ENCODE results near the gene CACNG6.

CACNG6 gene

DNA sequence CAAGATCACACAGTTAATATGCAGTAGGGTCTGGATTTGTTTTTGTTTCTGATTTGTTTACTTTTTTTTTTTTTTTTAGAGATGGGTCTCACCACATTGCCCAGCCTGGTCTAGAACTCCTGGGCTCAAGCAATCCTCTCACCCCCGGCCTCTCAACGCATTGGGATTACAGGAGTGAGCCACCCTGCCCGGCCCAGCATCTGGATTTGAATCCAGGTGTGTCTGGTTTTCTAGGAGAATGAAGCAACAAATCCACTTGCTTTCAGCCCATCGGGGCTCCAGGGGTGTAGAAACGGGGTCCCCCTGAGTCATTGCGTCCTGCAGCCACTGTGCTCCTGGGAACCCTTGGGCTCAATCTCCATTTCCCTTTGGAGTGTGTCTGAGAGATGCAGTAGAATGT, 22.1 kb upstream of the CACNG6 start:
- no peak for DNase-seq

DNA sequence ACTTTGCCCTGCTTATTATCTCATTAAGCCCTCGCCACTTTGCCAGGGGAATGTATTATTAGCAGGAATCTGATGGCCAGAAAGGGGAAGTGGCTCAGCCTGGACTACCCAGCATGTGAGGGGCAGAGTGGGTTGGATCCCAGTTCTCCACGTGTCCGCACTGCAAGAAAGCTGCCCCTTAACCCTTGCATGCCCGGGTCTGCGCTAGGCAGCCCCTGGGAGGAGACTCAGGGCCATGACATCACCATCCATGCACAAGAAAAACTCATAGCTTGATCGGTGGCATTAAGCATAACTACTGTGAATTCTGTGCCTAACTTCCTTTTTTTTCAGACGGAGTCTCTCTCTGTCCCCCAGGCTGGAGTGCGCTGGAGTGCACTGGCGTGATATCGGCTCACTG, 19.8 kb upstream of the CACNG6 start:
- no peak for DNase-seq

DNA sequence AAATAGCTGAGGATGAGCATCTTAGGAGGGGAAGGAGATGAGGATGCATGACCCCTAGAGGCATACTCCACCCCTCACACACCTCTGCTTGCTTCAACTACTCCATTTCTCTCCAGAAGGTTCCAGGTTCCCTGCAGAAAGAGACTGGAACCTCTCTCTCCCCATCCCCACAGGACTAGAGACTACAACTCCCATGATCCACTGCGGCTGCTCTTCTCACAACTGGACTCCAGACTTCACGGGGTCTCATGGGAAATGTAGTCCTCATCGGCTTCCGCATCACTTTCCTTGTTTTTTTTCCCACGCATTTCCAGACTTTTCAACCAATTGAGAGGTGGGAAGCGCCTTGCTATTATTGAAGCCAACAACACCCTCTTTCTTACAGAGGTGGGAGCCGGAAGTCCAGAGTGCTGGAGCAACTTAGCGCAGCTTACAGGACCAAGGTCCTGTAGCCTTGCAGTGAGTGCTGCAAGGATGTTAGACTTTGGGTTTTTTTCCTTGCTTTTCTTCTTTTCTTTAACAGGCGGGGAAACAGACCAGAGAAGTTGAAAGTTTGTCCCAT, 13.9 kb upstream of the CACNG6 start:
- DNase-seq = peak; percentile 84

DNA sequence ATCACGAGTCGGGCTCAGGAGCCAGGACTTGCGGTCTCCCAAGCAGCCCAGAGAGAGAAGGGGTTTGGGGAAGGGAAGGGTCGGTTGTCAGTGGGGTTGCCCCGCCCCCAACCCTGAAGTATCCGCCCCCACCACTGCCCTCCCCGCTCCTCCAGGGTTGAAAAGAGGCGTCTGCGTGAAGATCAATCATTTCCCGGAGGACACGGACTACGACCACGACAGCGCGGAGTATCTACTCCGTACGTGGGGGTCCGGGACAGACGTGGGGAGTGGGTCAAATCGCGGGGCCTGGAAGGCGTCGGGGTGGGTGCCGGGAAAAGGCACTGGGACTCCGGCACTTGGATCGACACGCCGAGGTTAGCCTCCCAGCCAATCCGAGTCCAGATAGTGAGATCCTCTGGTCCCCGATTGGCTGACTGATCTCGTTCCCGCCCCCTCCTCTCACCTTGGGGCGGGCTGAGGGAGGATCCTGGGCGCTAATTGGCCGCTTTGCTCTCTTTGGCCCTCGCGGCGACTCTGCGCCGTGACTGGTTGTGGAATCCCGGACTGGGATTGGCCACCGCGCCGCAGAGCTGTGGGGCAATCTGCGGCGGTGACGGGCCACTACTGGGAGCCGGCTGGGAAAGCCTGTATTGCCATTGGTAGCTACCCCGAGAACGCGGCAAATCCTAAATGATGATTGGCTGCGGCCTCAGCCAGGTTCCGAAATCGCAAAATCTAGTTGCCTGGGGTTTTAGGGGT, 13.3 kb upstream of the CACNG6 start:
- DNase-seq = peak; percentile 72

- no peak for DNase-seq
Observed at GRCh38 chr19:53978975-53979801, 12.2 kb upstream of the CACNG6 start.

- DNase-seq = no peak
Observed at GRCh38 chr19:53980539-53981375, 10.7 kb upstream of the CACNG6 start.

DNA sequence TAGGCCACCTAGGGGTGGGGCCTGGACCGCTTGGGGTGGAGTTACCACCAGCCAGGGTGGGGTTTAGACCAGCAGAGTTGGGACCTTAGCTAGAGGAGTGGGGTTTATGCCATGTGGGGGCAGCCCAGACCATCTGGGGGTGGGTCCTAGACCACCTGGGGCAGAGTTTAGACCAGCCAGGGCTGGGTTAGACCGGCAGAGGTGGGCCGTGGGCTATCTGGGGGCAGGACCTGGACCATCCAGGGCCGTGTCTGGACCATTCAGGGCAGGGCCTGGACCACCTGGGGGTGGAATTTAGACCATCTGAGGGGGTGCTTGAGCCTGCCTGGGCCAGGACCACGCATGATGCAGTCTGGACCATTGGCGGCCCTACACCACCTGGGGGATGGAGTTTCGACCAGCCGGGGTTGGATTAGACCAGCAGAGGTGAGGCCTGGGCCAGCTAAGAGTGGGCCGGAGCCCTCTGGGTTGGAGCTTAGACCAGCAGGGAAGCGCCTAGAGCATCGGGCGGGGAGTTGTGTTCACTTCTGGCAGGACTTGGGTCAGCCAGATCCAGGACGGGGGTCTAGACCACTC, 10.0 kb upstream of the CACNG6 start:
- no peak for DNase-seq

DNA sequence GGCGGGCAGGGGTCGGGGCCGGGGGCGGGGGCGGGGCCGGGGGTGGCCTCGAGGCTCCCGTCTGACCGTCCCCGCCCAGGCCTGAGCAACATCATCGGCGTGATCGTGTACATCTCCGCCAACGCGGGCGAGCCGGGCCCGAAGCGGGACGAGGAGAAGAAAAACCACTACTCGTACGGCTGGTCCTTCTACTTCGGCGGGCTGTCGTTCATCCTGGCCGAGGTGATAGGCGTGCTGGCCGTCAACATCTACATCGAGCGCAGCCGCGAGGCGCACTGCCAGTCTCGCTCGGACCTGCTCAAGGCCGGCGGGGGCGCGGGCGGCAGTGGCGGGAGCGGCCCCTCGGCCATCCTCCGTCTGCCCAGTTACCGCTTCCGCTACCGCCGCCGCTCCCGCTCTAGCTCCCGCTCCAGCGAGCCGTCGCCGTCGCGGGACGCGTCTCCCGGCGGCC, 9.4 kb upstream of the CACNG6 start:
- DNase-seq = no peak

DNA sequence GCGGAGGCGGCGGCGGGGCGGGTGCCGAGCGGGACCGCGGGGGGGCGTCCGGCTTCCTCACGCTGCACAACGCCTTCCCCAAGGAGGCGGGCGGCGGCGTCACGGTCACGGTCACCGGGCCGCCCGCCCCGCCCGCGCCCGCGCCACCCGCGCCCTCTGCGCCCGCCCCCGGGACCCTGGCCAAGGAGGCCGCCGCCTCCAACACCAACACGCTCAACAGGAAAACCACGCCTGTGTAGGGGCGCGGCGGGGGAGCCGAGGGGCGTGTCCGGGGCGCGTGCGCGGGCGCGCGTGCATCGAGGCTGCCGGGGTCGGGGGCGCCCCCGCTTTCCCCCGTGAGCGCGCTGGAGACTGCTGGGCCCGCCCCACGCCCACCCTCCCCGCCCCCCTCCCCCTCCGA, 8.8 kb upstream of the CACNG6 start:
- no peak for DNase-seq

GRCh38 chr19:53983457-53984289, 7.8 kb upstream of the CACNG6 start:
- DNase-seq = no peak

DNA sequence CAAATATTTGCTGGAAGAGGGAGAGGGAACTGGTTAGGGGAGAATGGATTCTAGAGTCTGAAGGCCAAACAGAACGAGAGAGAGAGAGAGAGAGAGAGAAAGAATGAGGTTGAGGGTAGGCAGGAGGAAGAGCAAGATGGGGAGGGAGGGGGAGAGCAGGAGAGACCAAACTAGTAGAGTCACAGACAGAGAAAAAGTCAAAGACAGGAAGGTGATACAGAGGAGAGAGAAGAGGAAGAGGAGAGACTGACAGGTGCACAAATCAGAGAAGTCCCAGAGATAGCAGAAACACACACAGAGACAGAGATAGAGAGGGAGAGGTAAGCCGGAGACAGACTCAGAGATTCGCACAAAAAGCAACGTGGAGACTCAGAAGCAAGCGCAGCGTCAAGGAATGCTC, 5.6 kb upstream of the CACNG6 start:
- no peak for DNase-seq

DNA sequence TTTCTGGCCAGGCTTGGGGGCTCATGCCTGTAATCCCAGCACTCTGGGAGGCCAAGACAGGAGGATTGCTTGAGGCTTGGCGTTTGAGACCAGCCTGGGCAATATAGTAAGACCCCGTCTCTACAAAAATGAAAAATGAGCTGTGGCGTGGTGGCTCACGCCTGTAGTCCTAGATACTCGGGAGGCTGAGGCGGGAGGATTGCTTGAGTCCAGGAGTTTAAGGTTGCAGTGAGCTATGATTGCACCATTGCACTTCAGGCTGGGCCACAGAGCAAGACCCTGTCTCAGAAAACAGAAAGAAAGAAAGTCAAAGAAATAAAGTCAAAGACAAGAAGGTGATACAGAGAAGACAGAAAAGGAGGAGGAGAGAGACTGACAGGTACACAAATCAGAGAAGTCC, 2.5 kb upstream of the CACNG6 start:
- DNase-seq = no peak

DNA sequence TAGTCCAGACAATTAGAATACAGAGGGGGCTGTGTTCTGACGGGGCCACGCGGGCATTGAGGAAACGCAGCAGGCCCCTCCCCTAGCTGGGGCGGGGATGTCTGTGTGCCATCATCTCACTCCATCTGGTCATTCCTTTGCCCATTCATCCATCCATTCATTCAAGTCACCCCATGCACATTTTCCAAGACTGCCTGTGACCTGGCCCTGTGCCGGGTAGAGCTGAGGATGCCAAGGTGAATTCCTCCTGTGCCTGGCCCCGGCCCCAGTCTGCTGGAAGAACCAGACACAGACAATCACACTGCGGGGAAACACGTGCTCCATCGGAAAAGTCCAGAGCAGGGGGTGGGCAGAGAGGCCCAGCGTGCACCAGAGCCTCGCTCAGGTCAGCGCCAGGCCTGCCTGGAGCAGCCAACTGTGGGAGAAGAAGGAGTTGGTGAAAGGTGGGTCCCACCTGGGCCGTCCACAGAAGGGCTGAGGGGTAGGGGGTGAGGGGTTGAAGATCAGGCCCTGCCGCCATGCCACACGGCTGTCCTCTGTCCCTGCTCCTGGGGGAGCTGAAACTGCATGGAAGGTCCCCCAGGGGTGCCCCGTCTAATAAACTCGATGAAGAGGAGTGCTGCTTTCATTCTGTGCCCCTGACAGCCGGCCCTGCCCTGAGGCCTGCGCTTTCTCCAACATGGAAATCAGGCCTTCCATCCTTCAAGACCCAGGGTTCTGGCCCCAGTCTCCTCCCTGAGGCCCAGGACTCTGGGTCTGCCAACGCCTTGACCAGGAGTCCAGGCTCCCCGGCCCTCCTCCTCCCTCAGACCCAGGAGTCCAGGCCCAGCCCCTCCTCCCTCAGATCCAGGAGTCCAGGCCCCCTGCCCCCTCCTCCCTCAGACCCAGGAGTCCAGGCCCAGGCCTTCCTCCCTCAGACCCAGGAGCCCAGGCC, 1.6 kb upstream of the CACNG6 start:
- DNase-seq = no peak

DNA sequence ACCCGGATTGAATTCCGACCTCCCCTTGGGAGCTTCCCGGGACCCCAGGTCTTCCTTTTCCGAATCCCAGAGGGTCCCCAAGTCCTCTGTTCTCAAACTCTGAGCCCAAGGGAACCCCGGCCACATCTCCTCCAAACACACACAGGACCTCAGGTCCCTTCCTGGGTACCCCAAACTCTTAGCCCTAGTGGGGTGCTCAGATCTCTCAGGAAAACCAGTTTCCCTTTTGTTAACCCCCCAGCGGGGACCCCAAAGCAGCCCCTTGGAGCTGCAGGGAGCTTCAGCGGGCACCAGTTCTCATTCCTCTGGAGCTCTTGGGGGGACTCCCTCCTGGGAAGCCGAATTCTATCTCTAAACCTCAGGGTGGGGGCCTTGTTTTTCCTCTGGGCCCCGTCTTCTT, 774 bp downstream of the CACNG6 start:
- no peak for DNase-seq

GRCh38 chr19:53992815-53993214, 1.4 kb downstream of the CACNG6 start:
- DNase-seq = no peak

DNA sequence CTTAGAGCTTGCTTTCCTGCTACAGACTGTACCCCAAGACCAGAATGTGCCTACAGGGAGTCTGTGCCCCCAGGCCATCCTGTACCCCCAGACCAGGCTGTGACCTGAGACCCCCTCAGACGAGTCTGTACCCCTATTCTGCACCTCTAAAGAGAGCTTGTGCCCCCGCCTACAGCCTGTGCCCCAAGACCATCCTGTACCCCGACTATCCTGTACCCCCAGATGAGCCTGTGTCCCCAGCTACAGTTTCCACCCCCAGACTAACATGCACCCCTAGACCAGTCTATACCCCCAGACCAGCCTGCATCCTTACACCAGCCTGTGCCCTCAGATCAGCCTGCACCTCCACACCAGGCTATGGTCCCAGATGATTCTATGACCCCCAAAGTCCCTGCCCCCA, 2.0 kb downstream of the CACNG6 start:
- DNase-seq = no peak

DNA sequence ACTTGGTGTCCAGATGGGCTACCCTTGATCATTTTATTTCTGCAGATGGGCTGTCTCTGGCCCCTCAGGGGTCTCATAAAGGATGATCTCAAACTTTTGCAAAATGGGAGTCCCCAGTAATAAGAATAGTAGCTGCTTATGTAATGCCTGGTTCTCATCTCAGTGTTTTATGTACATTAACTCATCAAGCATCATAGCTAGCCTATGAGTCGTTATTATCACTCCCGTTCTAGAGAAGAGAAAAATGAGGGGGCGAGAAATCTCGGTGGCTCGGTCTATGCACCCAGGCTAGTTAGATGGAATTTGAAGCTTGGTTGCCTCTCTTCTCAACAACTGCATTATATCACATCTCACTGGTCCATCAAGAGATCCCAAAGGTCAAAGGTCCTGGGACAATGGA, 3.4 kb downstream of the CACNG6 start:
- no peak for DNase-seq

- DNase-seq = no peak
Observed at GRCh38 chr19:53998223-53998622, 6.8 kb downstream of the CACNG6 start.

DNA sequence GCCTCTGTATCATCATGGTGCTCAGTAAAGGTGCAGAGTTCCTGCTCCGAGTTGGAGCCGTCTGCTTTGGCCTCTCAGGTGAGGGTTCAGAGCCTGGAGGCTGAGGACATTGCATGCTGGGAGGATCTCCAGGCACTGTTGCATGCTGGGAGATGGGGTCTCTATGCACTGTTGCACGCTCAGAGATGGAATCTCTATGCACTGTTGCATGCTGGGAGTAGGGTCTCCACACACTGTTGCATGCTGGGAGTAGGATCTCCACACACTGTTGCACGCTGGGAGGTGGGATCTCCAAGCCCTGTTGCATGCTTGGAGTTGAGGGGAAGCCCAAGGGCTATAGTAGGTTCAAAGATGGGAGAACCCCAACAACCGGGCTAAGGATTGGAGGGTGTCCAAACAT, 8.3 kb downstream of the CACNG6 start:
- no peak for DNase-seq

DNA sequence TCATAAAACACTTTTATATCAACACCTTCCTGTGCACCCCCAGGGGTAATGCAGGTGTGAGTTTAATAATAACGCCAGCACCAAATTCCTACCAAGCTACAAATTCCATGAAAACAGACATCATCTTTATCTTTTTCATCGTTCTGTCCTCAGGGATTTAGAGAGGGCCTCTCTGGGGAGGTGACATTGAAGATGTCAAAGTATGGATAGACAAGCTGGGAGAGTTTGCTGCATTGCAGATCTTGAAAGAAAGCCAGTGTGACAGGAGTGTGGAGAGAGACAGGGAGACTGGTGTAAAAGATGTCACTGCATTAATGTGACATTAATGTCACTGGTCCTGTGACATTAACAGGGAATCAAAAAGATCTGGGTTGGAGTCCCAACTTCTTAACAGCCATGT, 10.1 kb downstream of the CACNG6 start:
- no peak for DNase-seq
